GM18519 (cell line): ENCODE data around the gene XIRP2.
A peak's percentile ranks its signal among the peaks of the same experiment; 100 is the strongest.
"Not testable (repeated sequence)": the region's sequence is repeated elsewhere in the genome, so short reads cannot be mapped to it uniquely, and the experiment has no call there.

Source experiments
- ATAC-seq: cut with Tn5 transposase; IDR thresholded peaks from one replicate; pipeline ENCODE4 v1.9.1; 2021; ENCODE audit warnings: mild to moderate bottlenecking, moderate library complexity; ENCODE audit not compliant: unreplicated experiment, low FRiP score

The XIRP2 gene

DNA sequence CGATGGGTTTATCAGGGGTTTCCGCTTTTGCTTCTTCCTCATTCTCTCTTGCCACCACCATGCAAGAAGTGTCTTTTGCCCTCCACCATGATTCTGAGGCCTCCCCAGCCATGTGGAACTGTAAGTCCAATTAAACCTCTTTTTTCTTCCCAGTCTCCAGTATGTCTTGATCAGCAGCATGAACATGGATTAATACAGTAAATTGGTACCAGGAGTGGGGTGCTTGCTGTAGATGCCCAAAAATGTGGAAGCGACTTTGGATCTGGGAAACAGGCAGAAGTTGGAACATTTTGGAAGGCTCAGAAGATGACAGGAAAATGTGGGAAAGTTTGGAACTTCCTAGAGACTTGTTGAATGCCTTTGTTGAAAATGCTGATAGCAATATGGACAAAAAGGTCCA, 146.7 kb downstream of the XIRP2 start:
- not testable (repeated sequence) for ATAC-seq

GRCh38 chr2:167048829-167049228, 160.5 kb downstream of the XIRP2 start:
- ATAC-seq = no peak

- peak; percentile 55 for ATAC-seq
These were observed 161.4 kb downstream of the XIRP2 start for GRCh38 chr2:167049659-167050058.

DNA sequence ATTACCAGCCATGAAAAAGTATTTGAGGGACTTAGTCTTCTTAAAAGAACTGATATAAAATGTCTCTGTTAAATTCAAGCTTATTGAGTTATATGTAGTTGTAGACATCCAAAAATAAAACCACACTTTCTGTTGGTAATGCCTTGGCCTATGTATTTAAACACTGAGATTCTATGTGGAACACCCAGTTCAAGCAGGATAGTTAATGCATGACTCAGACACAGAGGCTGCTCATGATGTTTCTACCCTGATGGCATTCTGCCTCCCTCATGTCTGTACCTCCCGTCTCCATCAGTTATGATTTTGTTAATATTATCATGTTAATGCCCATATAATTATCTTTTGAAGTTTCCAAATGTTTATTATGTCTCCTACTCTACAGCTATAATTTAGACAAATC, 164.5 kb downstream of the XIRP2 start:
- ATAC-seq = no peak

DNA sequence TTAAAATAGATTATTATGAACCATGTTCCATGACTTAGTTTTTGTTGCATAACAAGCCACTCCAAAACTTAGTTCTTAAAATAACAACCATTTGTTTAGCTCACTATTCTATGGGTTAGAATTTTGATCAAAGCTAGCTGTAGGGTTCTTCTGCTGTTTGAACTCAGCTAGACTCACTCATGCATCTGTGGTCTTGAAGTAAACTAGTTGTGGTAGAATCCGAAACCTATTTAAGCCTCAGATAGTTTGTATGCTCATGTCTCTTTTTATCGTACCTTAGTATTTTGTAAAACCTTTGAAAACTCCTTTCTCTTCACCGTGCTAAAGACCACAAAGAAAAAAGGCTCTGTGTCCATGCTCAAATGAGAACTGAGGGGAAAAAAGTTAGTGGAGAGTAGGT, 166.6 kb downstream of the XIRP2 start:
- no peak for ATAC-seq

DNA sequence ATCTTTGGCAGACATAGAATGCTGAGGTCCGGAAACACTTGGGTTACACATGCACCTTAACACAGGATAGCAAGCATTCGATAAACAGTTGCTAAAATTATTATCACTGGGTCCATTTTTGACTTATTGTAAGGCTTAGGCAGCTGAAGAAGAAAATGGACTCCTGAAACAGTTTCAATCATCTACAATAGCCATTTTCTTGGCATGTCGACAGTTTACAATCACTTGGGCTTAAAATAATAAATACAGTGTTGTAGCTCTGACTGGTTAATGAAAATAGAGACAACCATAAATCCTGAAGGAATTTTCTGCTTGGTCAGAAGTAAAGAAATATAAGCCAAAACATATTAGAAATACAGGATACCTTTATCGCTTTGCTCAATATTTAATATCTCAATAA, 169.2 kb downstream of the XIRP2 start:
- no peak for ATAC-seq

DNA sequence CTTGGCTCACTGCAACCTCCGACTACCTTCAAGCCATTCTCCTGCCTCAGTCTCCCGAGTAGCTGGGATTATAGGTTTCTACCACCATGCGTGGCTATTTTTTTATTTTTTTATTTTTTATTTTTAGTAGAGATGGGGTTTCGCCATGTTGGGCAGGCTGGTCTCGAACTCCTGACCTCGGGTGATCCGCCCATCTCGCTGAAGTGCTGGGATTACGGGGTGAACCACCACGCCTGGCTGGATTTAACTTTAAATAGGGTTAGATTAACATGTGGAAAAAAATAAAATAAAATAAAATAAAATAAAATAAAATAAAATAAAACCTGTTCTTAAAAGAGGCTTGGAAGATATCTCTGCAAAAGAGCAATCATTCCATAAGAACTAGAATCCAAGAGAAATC, 170.9 kb downstream of the XIRP2 start:
- no peak for ATAC-seq

GRCh38 chr2:167069855-167070254, 181.6 kb downstream of the XIRP2 start:
- no peak for ATAC-seq

- not testable (repeated sequence) for ATAC-seq
These were observed 187.4 kb downstream of the XIRP2 start for GRCh38 chr2:167075708-167076107.

DNA sequence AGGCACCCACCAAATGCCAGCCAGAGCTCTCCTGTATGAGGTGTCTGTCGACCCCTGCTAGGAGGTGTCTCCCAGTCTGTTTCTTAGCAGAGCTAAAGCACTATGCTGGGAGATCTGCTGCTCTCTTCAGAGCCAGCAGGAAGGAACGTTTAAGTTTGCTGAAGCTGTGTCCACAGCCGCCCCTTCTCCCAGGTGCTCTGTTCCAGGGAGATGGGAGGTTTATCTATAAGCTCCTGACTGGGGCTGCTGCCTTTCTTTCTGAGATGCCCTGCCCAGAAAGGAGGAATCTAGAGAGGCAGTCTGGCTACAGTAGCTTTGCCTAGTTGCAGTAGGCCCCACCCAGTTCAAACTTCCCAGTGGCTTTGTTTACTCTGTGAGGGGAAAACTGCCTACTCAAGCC, 210.7 kb downstream of the XIRP2 start:
- ATAC-seq = not testable (repeated sequence)

GRCh38 chr2:167100506-167100905, 212.2 kb downstream of the XIRP2 start:
- no peak for ATAC-seq

DNA sequence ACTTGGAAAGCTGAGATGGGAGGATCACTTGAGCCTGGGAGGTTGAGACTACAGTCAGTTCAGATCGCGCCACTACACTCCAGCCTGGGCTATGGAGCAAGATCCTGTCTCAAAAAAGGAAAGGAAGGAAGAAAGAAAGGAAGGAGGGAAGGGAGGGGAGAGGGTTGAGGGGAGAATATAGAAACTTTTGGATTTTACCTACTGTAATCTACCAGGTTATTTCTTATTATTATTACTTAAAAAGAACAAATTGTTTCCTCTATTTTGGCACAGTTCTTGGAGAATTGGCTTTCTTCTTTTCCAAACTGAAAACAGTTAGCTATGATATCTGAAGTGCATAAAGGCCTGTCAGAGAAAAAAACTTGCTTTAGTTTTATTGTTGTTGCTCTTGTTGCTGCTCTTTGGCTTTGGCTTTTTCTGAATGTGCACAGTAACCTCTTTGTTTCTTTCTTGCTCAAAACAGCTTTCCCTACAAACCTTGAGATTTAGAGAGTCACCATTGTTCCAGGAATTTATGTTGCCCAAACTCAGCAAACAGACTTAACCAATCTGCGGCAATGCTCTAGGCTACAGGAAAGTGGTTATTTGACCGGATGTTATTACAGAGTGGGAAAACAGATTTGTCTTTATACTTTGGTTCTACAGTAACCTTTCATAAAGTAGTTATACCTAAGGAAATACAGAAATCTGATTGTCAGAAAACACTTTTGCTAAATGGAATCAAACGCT, 214.9 kb downstream of the XIRP2 start:
- ATAC-seq = no peak

GRCh38 chr2:167103757-167104133, 215.5 kb downstream of the XIRP2 start:
- no peak for ATAC-seq

DNA sequence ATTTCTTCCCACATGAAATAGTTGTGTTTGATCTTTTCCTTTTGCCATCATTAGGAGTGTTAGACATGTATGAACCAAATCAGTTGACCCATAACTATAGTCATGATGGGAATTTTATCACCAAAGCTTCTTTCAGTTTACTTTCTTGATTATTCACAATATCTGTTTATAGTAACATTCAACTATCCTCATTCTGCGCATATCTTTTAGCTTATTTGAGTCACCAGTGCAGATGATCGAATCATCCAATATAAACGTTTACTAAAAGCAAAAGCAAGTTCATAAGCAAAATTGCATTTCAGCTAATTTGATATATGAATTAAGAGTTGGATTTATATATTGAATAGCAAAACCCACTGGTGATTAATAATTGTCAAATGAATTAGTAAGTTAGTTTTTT, 216.4 kb downstream of the XIRP2 start:
- no peak for ATAC-seq

GRCh38 chr2:167109682-167110081, 221.4 kb downstream of the XIRP2 start:
- not testable (repeated sequence) for ATAC-seq

- no peak for ATAC-seq
These were observed 222.1 kb downstream of the XIRP2 start for GRCh38 chr2:167110345-167110744.

- no peak for ATAC-seq
These were observed 225.7 kb downstream of the XIRP2 start for GRCh38 chr2:167114018-167114417.

DNA sequence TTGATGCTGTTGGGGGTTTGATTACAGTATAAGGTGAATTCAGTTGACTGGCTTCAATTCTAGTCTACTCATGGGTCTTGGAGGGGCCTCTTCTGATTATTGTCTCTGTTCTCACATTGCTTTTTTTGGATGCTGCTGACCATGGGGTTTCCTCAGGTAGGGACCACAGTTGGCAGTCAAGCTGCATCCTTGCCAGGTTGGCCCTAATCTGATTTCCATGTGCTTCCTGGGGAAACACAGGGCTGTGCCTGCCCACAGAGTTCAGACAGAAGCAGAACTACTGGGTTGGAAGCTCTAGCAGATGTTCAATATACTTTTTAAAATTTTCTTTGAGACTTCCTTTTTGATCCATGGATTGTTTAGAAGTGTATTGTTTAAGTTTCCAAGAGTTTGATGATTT, 227.3 kb downstream of the XIRP2 start:
- no peak for ATAC-seq

GRCh38 chr2:167122389-167122788, 234.1 kb downstream of the XIRP2 start:
- no peak for ATAC-seq

DNA sequence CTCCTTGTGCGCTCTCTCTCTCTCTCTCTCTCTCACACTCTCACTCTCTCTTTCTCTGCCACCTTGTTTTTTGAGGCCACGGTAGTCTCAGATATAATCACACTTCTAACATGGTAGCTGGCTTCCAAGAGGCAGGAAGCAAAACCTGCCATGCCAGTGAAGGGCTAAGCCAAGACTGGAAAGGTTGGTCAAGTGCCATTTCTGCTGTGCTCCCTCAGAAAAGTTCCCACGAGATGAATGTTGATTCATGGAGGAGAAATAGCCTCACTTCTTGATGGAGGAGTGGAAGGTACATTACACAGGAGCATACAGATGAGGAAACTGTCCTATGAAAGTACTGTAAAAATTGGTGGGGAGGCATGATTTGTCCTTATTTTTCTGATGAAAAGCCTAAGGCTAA, 237.9 kb downstream of the XIRP2 start:
- no peak for ATAC-seq

DNA sequence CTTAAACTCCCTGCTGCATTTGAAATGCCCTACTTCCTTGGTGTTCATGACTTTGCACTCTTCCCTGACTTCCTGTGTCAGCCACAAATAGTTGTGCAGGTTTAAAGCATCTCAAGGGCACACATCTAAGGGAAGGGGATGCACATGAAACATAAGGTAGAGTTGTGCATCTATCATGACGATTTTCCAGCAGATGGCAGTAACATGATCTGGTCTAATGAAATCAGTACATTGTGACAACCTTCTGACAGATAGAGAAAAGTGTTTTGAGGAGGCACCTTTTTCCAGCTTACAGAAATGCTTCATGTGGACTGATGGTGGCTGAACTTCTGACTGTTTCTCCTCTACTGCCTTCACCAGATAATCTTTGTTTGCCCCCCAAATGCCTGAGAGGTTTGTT, 238.9 kb downstream of the XIRP2 start:
- no peak for ATAC-seq

DNA sequence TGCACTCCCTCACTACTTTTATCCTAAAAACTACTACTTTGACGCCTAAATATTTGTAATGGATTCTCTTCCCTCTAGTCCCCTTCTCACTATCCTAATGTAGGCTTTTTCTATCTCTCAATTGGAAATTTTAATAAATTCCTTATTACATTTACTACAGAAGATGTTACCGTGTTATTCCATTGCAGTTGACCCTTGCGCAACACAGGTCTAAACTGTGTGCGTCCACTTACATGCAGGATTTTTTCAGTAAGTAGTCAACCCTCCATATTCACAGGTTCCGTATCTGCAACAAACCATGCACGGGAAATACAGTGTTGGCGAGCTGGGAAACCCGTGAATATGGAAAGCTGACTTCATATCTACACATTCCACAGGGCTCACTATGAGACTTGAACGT, 239.8 kb downstream of the XIRP2 start:
- no peak for ATAC-seq

- no peak for ATAC-seq
These were observed 243.8 kb downstream of the XIRP2 start for GRCh38 chr2:167132066-167132465.
